Lower leg skin (tissue), 4 donors: ENCODE measurements around the gene LRP6. TPM values are rescaled to one million over a fixed set of nuclear protein-coding genes. Genes with fewer than 3 reads are reported as not detected.

Experiments
- DNase-seq, 2 donors: peaks; one replicate each; pipeline ENCODE4 v3.0.0-alpha.2; 2019; ENCODE audit warnings: low spot score in 2 of 2
- H3K4me3 ChIP-seq: fragments of 200-600 bp; sonication (generic); 2 replicates; pipeline ENCODE4 v1.5.1; 2017; ENCODE audit warnings: mild to moderate bottlenecking, low read depth; ENCODE audit not compliant: poor library complexity, severe bottlenecking
- CTCF ChIP-seq, 3 donors: fragments of 450-650 bp; IDR thresholded peaks; one replicate each; pipeline ENCODE4 v1.5.1; 2016; ENCODE audit warnings: antibody characterized with exemption in 3 of 3, mild to moderate bottlenecking in 3 of 3, moderate library complexity in 2 of 3
- POLR2A ChIP-seq, 2 donors: fragments of 450-650 bp; IDR thresholded peaks; one replicate each; pipeline ENCODE4 v1.6.1; 2016 to 2017; ENCODE audit warnings: antibody characterized with exemption in 2 of 2, mild to moderate bottlenecking in 1 of 2, moderate library complexity in 1 of 2
- WGBS, 2 donors: methylation state at CpG; one replicate each; pipeline ENCODE4 v1.1.5; 2018; 5-methylcytosine and 5-hydroxymethylcytosine counted together
- intact Hi-C: fragments of 100-400 bp; cut with DNase I; formaldehyde crosslinking; loops from one replicate; pipeline ENCODE4 v1.15.0; 2023; ENCODE audit warnings: low total_unique reads
- total RNA-seq, 4 donors: library from RNA; depleted of rRNA; stranded (reverse); fragments of >200 nt; gene quantifications; one replicate each; pipeline ENCODE4 v1.1.0, GENCODE V29; 2016

The LRP6 gene
- total RNA-seq, 4 donors from 2014 or later = 19.6 to 37.3 (median 26.1) TPM

GRCh38 chr12:12194206-12194605 lies 72.6 kb downstream of the LRP6 start:
- TF ChIP-seq CTCF (IDR thresholded peaks at IDR 0.05) = no peak
- TF ChIP-seq POLR2A (IDR thresholded peaks at IDR 0.05) = no peak
- H3K4me3 ChIP-seq = no peak overlapping the region
- intact Hi-C loops = no loop called here
- 71 to 76% methylated on average over 2 of the region's 2 CpGs for WGBS, 2 donors
- no peak for DNase-seq

- intact Hi-C loops = no loop called here
- TF ChIP-seq CTCF (IDR thresholded peaks at IDR 0.05) = no peak
- TF ChIP-seq POLR2A (IDR thresholded peaks at IDR 0.05) = no peak
- 90 to 91% methylated on average over 4 of the region's 4 CpGs for WGBS, 2 donors
- DNase-seq = no peak
- H3K4me3 ChIP-seq = no peak overlapping the region
Measured at GRCh38 chr12:12191008-12191407, 75.8 kb downstream of the LRP6 start.

- intact Hi-C loops = no loop called here
- TF ChIP-seq CTCF (IDR thresholded peaks at IDR 0.05) (no peak), POLR2A (IDR thresholded peaks at IDR 0.05) (no peak)
- no peak for DNase-seq
- H3K4me3 ChIP-seq = no peak overlapping the region
- WGBS, 2 donors = 96 to 100% methylated on average over 1 of the region's 1 CpG
Measured at GRCh38 chr12:12190087-12190809, 76.6 kb downstream of the LRP6 start.

- no peak for DNase-seq
- WGBS, 2 donors = 73 to 82% methylated on average over 2 of the region's 2 CpGs
- intact Hi-C loops = no loop called here
- H3K4me3 ChIP-seq = no peak overlapping the region
- TF ChIP-seq CTCF (IDR thresholded peaks at IDR 0.05) (no peak), POLR2A (IDR thresholded peaks at IDR 0.05) (no peak)
Measured at GRCh38 chr12:12185414-12185813, 81.4 kb downstream of the LRP6 start.

- WGBS, 2 donors = 69 to 78% methylated on average over 1 of the region's 1 CpG
- no peak for TF ChIP-seq POLR2A (IDR thresholded peaks at IDR 0.05)
- no peak overlapping the region for H3K4me3 ChIP-seq
- intact Hi-C loops = no loop called here
- DNase-seq = no peak
Measured at GRCh38 chr12:12182703-12183365, 84.0 kb downstream of the LRP6 start.

- WGBS, 2 donors = 93 to 95% methylated on average over 1 of the region's 1 CpG
- no peak for DNase-seq
- no peak for TF ChIP-seq POLR2A (IDR thresholded peaks at IDR 0.05)
- TF ChIP-seq CTCF (IDR thresholded peaks at IDR 0.05) = no peak
- H3K4me3 ChIP-seq = no peak overlapping the region
- intact Hi-C loops = no loop called here
Measured at GRCh38 chr12:12181511-12181910, 85.3 kb downstream of the LRP6 start.
